K562 (cell line): Measurements from ENCODE around the gene INPP1.

Experiments used
- CBX3 ChIP-seq, 2 experiments: IDR thresholded peaks; 1 replicate in 1 of 2; 2 replicates in 1 of 2; pipeline ENCODE4 v1.6.1; 2012; ENCODE audit warnings: inconsistent platforms in 2 of 2, low read length in 2 of 2, borderline replicate concordance in 1 of 2, control low read depth in 1 of 2
- GTF2F1 ChIP-seq: IDR thresholded peaks from 2 replicates; pipeline ENCODE4 v1.6.1; 2011; ENCODE audit warnings: low read depth, low read length, improper control_type of control experiment
- HDGF ChIP-seq: fragments of 450-650 bp; IDR thresholded peaks from 2 replicates; pipeline ENCODE4 v1.6.1; 2016
- JUN ChIP-seq, 2 experiments: sonication (generic) in 1 of 2; formaldehyde crosslinking in 1 of 2; IDR thresholded peaks; 2 replicates each; pipeline versions ENCODE4 v1.6.1 to v1.8.0; 2012 to 2022; ENCODE audit warnings: borderline replicate concordance in 2 of 2, mild to moderate bottlenecking in 2 of 2, improper control_type of control experiment in 1 of 2, low read depth in 1 of 2, low read length in 1 of 2, missing genetic modification reagents in 1 of 2
- MBD2 ChIP-seq: sonication (generic); IDR thresholded peaks from 2 replicates; pipeline ENCODE4 v1.6.1; 2016; ENCODE audit warnings: low read depth, borderline replicate concordance
- POLR2A ChIP-seq: fragments of 450-650 bp; conservative IDR thresholded peaks from 2 replicates; pipeline ENCODE4 v1.6.1; 2016
- SLC30A9 ChIP-seq: fragments of 250-450 bp; sonication (Bioruptor Pico); IDR thresholded peaks from 2 replicates; pipeline ENCODE4 v1.8.0; 2022; ENCODE audit warnings: mild to moderate bottlenecking, moderate library complexity
- ZNF224 ChIP-seq: sonication (generic); formaldehyde crosslinking; IDR thresholded peaks from 2 replicates; pipeline ENCODE4 v1.8.0; 2022; ENCODE audit warnings: mild to moderate bottlenecking, missing genetic modification reagents
- TF ChIP-seq, protein P1 (sequence below): sonication (generic); formaldehyde crosslinking; IDR thresholded peaks from 2 replicates; pipeline ENCODE4 v1.9.0; 2022; ENCODE audit warnings: mild to moderate bottlenecking, missing genetic modification reagents
- TF ChIP-seq, protein P2 (sequence below), 3 experiments: IDR thresholded peaks in 2 of 3; conservative IDR thresholded peaks in 1 of 3; 2 replicates each; pipeline ENCODE4 v1.5.1; 2011 to 2012; ENCODE audit warnings: low read length in 3 of 3, mild to moderate bottlenecking in 3 of 3, control low read depth in 2 of 3, improper control_type of control experiment in 1 of 3, inconsistent platforms in 1 of 3, low read depth in 1 of 3, mixed read lengths in 1 of 3, moderate library complexity in 1 of 3; ENCODE audit not compliant: insufficient read depth in 2 of 3
- TF ChIP-seq, protein P3 (sequence below): fragments of 450-650 bp; IDR thresholded peaks from 2 replicates; pipeline ENCODE4 v1.6.1; 2016; ENCODE audit warnings: borderline replicate concordance
- TF ChIP-seq, protein P4 (sequence below): sonication (generic); formaldehyde crosslinking; IDR thresholded peaks from 2 replicates; pipeline ENCODE4 v1.8.1; 2022; ENCODE audit warnings: missing genetic modification reagents

DNA sequence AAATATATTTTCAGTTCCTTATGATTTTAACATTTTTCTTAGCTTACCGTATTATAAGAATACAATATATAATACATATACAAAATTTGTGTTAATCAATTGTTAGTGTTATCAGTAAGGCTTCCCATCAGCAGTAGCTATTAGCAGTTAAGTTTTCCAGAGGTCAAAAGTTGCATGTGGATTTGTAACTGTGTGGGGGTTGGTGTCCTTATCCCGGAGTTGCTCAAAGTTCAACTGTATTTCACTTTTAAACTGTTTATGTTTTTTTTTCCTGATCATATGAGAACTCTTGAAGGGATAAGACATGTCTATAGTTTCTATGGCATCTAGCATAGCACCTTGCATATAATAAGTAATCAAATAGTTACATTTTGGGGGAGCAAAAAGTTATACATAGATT lies 52.9 kb downstream of the INPP1 start:
- TF ChIP-seq ZNF224 (CRISPR knock-in tag) (no peak), POLR2A (no peak), MBD2 (no peak), SLC30A9 (CRISPR knock-in tag) (no peak), GTF2F1 (no peak), JUN (IDR thresholded peaks at IDR 0.05; ENCODE audit: borderline replicate concordance, low read depth, low read length) (no peak), JUN (CRISPR knock-in tag; IDR thresholded peaks at IDR 0.05; ENCODE audit: borderline replicate concordance) (no peak), HDGF (no peak), CBX3 (IDR thresholded peaks at IDR 0.05; ENCODE audit: borderline replicate concordance in 1 of 2, low read length in 2 of 2) (no peak)
- TF ChIP-seq, protein P1, sequence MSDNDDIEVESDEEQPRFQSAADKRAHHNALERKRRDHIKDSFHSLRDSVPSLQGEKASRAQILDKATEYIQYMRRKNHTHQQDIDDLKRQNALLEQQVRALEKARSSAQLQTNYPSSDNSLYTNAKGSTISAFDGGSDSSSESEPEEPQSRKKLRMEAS (CRISPR knock-in tag): no peak
- TF ChIP-seq, protein P2, sequence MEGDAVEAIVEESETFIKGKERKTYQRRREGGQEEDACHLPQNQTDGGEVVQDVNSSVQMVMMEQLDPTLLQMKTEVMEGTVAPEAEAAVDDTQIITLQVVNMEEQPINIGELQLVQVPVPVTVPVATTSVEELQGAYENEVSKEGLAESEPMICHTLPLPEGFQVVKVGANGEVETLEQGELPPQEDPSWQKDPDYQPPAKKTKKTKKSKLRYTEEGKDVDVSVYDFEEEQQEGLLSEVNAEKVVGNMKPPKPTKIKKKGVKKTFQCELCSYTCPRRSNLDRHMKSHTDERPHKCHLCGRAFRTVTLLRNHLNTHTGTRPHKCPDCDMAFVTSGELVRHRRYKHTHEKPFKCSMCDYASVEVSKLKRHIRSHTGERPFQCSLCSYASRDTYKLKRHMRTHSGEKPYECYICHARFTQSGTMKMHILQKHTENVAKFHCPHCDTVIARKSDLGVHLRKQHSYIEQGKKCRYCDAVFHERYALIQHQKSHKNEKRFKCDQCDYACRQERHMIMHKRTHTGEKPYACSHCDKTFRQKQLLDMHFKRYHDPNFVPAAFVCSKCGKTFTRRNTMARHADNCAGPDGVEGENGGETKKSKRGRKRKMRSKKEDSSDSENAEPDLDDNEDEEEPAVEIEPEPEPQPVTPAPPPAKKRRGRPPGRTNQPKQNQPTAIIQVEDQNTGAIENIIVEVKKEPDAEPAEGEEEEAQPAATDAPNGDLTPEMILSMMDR (IDR thresholded peaks at IDR 0.05 in 2 of 3, conservative IDR thresholded peaks at IDR 0.05 in 1 of 3; ENCODE audit: insufficient read depth in 2 of 3, low read depth in 1 of 3, low read length in 3 of 3): no peak
- TF ChIP-seq, protein P3, sequence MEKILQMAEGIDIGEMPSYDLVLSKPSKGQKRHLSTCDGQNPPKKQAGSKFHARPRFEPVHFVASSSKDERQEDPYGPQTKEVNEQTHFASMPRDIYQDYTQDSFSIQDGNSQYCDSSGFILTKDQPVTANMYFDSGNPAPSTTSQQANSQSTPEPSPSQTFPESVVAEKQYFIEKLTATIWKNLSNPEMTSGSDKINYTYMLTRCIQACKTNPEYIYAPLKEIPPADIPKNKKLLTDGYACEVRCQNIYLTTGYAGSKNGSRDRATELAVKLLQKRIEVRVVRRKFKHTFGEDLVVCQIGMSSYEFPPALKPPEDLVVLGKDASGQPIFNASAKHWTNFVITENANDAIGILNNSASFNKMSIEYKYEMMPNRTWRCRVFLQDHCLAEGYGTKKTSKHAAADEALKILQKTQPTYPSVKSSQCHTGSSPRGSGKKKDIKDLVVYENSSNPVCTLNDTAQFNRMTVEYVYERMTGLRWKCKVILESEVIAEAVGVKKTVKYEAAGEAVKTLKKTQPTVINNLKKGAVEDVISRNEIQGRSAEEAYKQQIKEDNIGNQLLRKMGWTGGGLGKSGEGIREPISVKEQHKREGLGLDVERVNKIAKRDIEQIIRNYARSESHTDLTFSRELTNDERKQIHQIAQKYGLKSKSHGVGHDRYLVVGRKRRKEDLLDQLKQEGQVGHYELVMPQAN: no peak
- TF ChIP-seq, protein P4, sequence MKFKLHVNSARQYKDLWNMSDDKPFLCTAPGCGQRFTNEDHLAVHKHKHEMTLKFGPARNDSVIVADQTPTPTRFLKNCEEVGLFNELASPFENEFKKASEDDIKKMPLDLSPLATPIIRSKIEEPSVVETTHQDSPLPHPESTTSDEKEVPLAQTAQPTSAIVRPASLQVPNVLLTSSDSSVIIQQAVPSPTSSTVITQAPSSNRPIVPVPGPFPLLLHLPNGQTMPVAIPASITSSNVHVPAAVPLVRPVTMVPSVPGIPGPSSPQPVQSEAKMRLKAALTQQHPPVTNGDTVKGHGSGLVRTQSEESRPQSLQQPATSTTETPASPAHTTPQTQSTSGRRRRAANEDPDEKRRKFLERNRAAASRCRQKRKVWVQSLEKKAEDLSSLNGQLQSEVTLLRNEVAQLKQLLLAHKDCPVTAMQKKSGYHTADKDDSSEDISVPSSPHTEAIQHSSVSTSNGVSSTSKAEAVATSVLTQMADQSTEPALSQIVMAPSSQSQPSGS (CRISPR knock-in tag): no peak
